Measurements from ENCODE around the gene MMP1.

Gene MMP1

GRCh38 chr11:102837156-102837555 lies 39.2 kb upstream of the MMP1 start:
- no peak for TF ChIP-seq SIN3A (IDR thresholded peaks at IDR 0.05; ENCODE audit: borderline replicate concordance, insufficient read depth, low read length)
- TF ChIP-seq TAF1 (IDR thresholded peaks at IDR 0.05; ENCODE audit: borderline replicate concordance, insufficient read depth, low read length) = no peak
- no peak for TF ChIP-seq POLR2AphosphoS5 (IDR thresholded peaks at IDR 0.05; ENCODE audit: low read depth, low read length)
- no peak for TF ChIP-seq FOXP2 (optimal IDR thresholded peaks at IDR 0.05; ENCODE audit: borderline replicate concordance, extremely low read depth, extremely low read length, insufficient read depth)
- TF ChIP-seq REST (IDR thresholded peaks at IDR 0.05; ENCODE audit: insufficient read depth in 1 of 2, low read depth in 2 of 2, low read length in 2 of 2) = no peak

- TF ChIP-seq TAF1 (IDR thresholded peaks at IDR 0.05; ENCODE audit: borderline replicate concordance, insufficient read depth, low read length) (no peak), POLR2AphosphoS5 (IDR thresholded peaks at IDR 0.05; ENCODE audit: low read depth, low read length) (no peak), FOXP2 (optimal IDR thresholded peaks at IDR 0.05; ENCODE audit: borderline replicate concordance, extremely low read depth, extremely low read length, insufficient read depth) (no peak), SIN3A (IDR thresholded peaks at IDR 0.05; ENCODE audit: borderline replicate concordance, insufficient read depth, low read length) (no peak), REST (IDR thresholded peaks at IDR 0.05; ENCODE audit: insufficient read depth in 1 of 2, low read depth in 2 of 2, low read length in 2 of 2) (no peak)
Observed at GRCh38 chr11:102836290-102836875, 38.4 kb upstream of the MMP1 start.

GRCh38 chr11:102833731-102834130 lies 35.8 kb upstream of the MMP1 start:
- no peak for TF ChIP-seq POLR2AphosphoS5 (IDR thresholded peaks at IDR 0.05; ENCODE audit: low read depth, low read length)
- TF ChIP-seq TAF1 (IDR thresholded peaks at IDR 0.05; ENCODE audit: borderline replicate concordance, insufficient read depth, low read length) = no peak
- TF ChIP-seq FOXP2 (optimal IDR thresholded peaks at IDR 0.05; ENCODE audit: borderline replicate concordance, extremely low read depth, extremely low read length, insufficient read depth) = no peak
- no peak for TF ChIP-seq REST (IDR thresholded peaks at IDR 0.05; ENCODE audit: insufficient read depth in 1 of 2, low read depth in 2 of 2, low read length in 2 of 2)
- no peak for TF ChIP-seq SIN3A (IDR thresholded peaks at IDR 0.05; ENCODE audit: borderline replicate concordance, insufficient read depth, low read length)

GRCh38 chr11:102832612-102833011 lies 34.7 kb upstream of the MMP1 start:
- TF ChIP-seq FOXP2 (optimal IDR thresholded peaks at IDR 0.05; ENCODE audit: borderline replicate concordance, extremely low read depth, extremely low read length, insufficient read depth) (no peak), REST (IDR thresholded peaks at IDR 0.05; ENCODE audit: insufficient read depth in 1 of 2, low read depth in 2 of 2, low read length in 2 of 2) (no peak), TAF1 (IDR thresholded peaks at IDR 0.05; ENCODE audit: borderline replicate concordance, insufficient read depth, low read length) (no peak)
